HUES6 (cell line): ENCODE data around the gene PPIL6.

Experiments
- H3K27ac ChIP-seq: 2 replicates; pipeline ENCODE4 v1.7.0; 2013; ENCODE audit warnings: low read depth, mild to moderate bottlenecking, low read length, inconsistent platforms
- H3K27me3 ChIP-seq: 2 replicates; pipeline ENCODE4 v1.6.1; 2013; ENCODE audit warnings: low read length; ENCODE audit not compliant: control insufficient read depth, insufficient read depth
- H3K36me3 ChIP-seq: 2 replicates; pipeline ENCODE4 v1.6.1; 2013; ENCODE audit warnings: low read length; ENCODE audit not compliant: control insufficient read depth, insufficient read depth
- H3K4me1 ChIP-seq: 2 replicates; pipeline ENCODE4 v1.6.1; 2013; ENCODE audit warnings: low read length; ENCODE audit not compliant: control insufficient read depth, insufficient read depth
- H3K4me3 ChIP-seq: 2 replicates; pipeline ENCODE4 v1.5.1; 2013; ENCODE audit warnings: low read depth, low read length
- H3K9ac ChIP-seq: one replicate; pipeline ENCODE4 v1.6.1; 2013; ENCODE audit warnings: mild to moderate bottlenecking, low read length
- H3K9me3 ChIP-seq: 2 replicates; pipeline ENCODE4 v1.6.1; 2013; ENCODE audit warnings: low read depth, low read length; ENCODE audit not compliant: control insufficient read depth, insufficient read depth

PPIL6 gene

GRCh38 chr6:109455437-109456110 lies 15.1 kb upstream of the PPIL6 start, which contains the start of gene MICAL1:
Gene MICAL1, minus strand, starts transcription at chr6:109455772. Its CDS starts 1,576 bp downstream, at chr6:109454196.
- Histone ChIP-seq H3K4me3 (peak within 1 kb of the TSS; percentile 99), H3K9me3 (no peaks in the 10 kb centered on the region), H3K27ac (peak within 1 kb of the TSS; percentile 64; the same call in 1 of the 2 replicates), H3K27me3 (no peaks in the 10 kb centered on the region), H3K9ac (peak within 1 kb of the TSS; percentile 88), H3K4me1 (peaks cover 28% of the 10 kb centered on the region), H3K36me3 (peaks cover 23% of the 10 kb centered on the region)

- Histone ChIP-seq H3K9ac (peak overlapping the region; percentile 88), H3K27ac (peak overlapping the region; percentile 64; the same call in 1 of the 2 replicates), H3K4me3 (peak overlapping the region; percentile 99), H3K9me3 (no peaks in the 10 kb centered on the region), H3K4me1 (peaks cover 28% of the 10 kb centered on the region), H3K36me3 (peaks cover 29% of the 10 kb centered on the region), H3K27me3 (no peaks in the 10 kb centered on the region)
Measured at GRCh38 chr6:109454496-109455436, 14.3 kb upstream of the PPIL6 start.

- peak overlapping the region; percentile 99 for H3K4me3 ChIP-seq
- H3K9me3 ChIP-seq = no peaks in the 10 kb centered on the region
- no peaks in the 10 kb centered on the region for H3K27me3 ChIP-seq
- peak overlapping the region; percentile 41 for H3K9ac ChIP-seq
- no peak overlapping the region for H3K27ac ChIP-seq
- H3K36me3 ChIP-seq = peaks cover 29% of the 10 kb centered on the region
- H3K4me1 ChIP-seq = peaks cover 24% of the 10 kb centered on the region
Measured at GRCh38 chr6:109453594-109454495, 13.4 kb upstream of the PPIL6 start.

GRCh38 chr6:109453156-109453555 lies 12.7 kb upstream of the PPIL6 start:
- Histone ChIP-seq H3K4me3 (no peak overlapping the region), H3K4me1 (peaks cover 24% of the 10 kb centered on the region), H3K9ac (no peak overlapping the region), H3K27ac (no peak overlapping the region), H3K9me3 (no peaks in the 10 kb centered on the region), H3K27me3 (no peaks in the 10 kb centered on the region), H3K36me3 (peaks cover 29% of the 10 kb centered on the region)

GRCh38 chr6:109452181-109452580 lies 11.8 kb upstream of the PPIL6 start:
- no peaks in the 10 kb centered on the region for H3K27me3 ChIP-seq
- H3K9me3 ChIP-seq = no peaks in the 10 kb centered on the region
- no peak overlapping the region for H3K27ac ChIP-seq
- H3K4me1 ChIP-seq = peaks cover 16% of the 10 kb centered on the region; the same call in 1 of the 2 replicates
- H3K9ac ChIP-seq = no peak overlapping the region
- peaks cover 34% of the 10 kb centered on the region for H3K36me3 ChIP-seq
- no peak overlapping the region for H3K4me3 ChIP-seq

GRCh38 chr6:109451376-109451775 lies 10.9 kb upstream of the PPIL6 start:
- no peak overlapping the region for H3K9ac ChIP-seq
- peaks cover 42% of the 10 kb centered on the region for H3K36me3 ChIP-seq
- no peaks in the 10 kb centered on the region for H3K9me3 ChIP-seq
- no peak overlapping the region for H3K4me3 ChIP-seq
- no peaks in the 10 kb centered on the region for H3K27me3 ChIP-seq
- peaks cover 8% of the 10 kb centered on the region; the same call in 1 of the 2 replicates for H3K4me1 ChIP-seq
- H3K27ac ChIP-seq = no peak overlapping the region

- Histone ChIP-seq H3K27ac (no peak overlapping the region), H3K9ac (no peak overlapping the region), H3K9me3 (no peaks in the 10 kb centered on the region)
Measured at GRCh38 chr6:109450801-109451200, 10.4 kb upstream of the PPIL6 start.

GRCh38 chr6:109449795-109450673 lies 9.6 kb upstream of the PPIL6 start:
- peaks cover 55% of the 10 kb centered on the region for H3K36me3 ChIP-seq
- no peaks in the 10 kb centered on the region for H3K27me3 ChIP-seq
- H3K27ac ChIP-seq = no peak overlapping the region
- peaks cover 8% of the 10 kb centered on the region; the same call in 1 of the 2 replicates for H3K4me1 ChIP-seq
- H3K4me3 ChIP-seq = no peak overlapping the region
- no peaks in the 10 kb centered on the region for H3K9me3 ChIP-seq
- H3K9ac ChIP-seq = no peak overlapping the region

More at GRCh38 chr6:109450801-109451200, 10.4 kb upstream of the PPIL6 start:
- H3K36me3 ChIP-seq = peaks cover 47% of the 10 kb centered on the region
- no peak overlapping the region for H3K4me3 ChIP-seq
- H3K4me1 ChIP-seq = peaks cover 8% of the 10 kb centered on the region; the same call in 1 of the 2 replicates
- H3K27me3 ChIP-seq = no peaks in the 10 kb centered on the region

- H3K4me1 ChIP-seq = peaks cover 3% of the 10 kb centered on the region; the same call in 1 of the 2 replicates
- no peak overlapping the region for H3K9ac ChIP-seq
- no peak overlapping the region for H3K27ac ChIP-seq
- H3K4me3 ChIP-seq = no peak overlapping the region
- H3K27me3 ChIP-seq = no peaks in the 10 kb centered on the region
- H3K36me3 ChIP-seq = peaks cover 63% of the 10 kb centered on the region
- H3K9me3 ChIP-seq = no peaks in the 10 kb centered on the region
Measured at GRCh38 chr6:109449064-109449794, 8.8 kb upstream of the PPIL6 start.
